ENCODE data around the gene OR51D1. TPM values are rescaled to one million over a fixed set of nuclear protein-coding genes. Genes with fewer than 3 reads are reported as not detected.

OR51D1 gene
- total RNA-seq, 1 donor from 2014 or later = not detected

GRCh38 chr11:4607096-4607495, 30.2 kb upstream of the OR51D1 start:
- DNase-seq (ENCODE audit: low read depth) = peak; percentile 7
- no peak for TF ChIP-seq CTCF (IDR thresholded peaks at IDR 0.05; ENCODE audit: insufficient read depth, low read length, poor library complexity, severe bottlenecking)
- Histone ChIP-seq H3K4me3 (ENCODE audit: low read depth, low read length) (peak overlapping the region; percentile 70), H3K36me3 (ENCODE audit: control insufficient read depth, insufficient read depth, low read length) (no peaks in the 10 kb centered on the region), H3K27me3 (ENCODE audit: control insufficient read depth, insufficient read depth, low read length) (no peaks in the 10 kb centered on the region)

GRCh38 chr11:4607781-4608666, 29.3 kb upstream of the OR51D1 start, which contains the start of gene TRIM68:
TRIM68 (minus strand) TSS chr11:4608231; CDS start chr11:4605504, 2,727 bp downstream.
- DNase-seq (ENCODE audit: low read depth) = peak; percentile 78
- Histone ChIP-seq H3K36me3 (ENCODE audit: control insufficient read depth, insufficient read depth, low read length) (no peaks in the 10 kb centered on the region), H3K4me3 (ENCODE audit: low read depth, low read length) (peak within 1 kb of the TSS; percentile 70), H3K27me3 (ENCODE audit: control insufficient read depth, insufficient read depth, low read length) (no peaks in the 10 kb centered on the region)
- TF ChIP-seq CTCF (IDR thresholded peaks at IDR 0.05; ENCODE audit: insufficient read depth, low read length, poor library complexity, severe bottlenecking) = no peak

- Histone ChIP-seq H3K36me3 (ENCODE audit: control insufficient read depth, insufficient read depth, low read length) (no peaks in the 10 kb centered on the region), H3K4me3 (ENCODE audit: low read depth, low read length) (no peak overlapping the region), H3K27me3 (ENCODE audit: control insufficient read depth, insufficient read depth, low read length) (no peaks in the 10 kb centered on the region)
- DNase-seq (ENCODE audit: low read depth) = no peak
- TF ChIP-seq CTCF (IDR thresholded peaks at IDR 0.05; ENCODE audit: insufficient read depth, low read length, poor library complexity, severe bottlenecking) = no peak
Observed at GRCh38 chr11:4610258-4610935, 26.9 kb upstream of the OR51D1 start.

GRCh38 chr11:4611986-4612385, 25.3 kb upstream of the OR51D1 start:
- DNase-seq (ENCODE audit: low read depth) = no peak
- no peak for TF ChIP-seq CTCF (IDR thresholded peaks at IDR 0.05; ENCODE audit: insufficient read depth, low read length, poor library complexity, severe bottlenecking)
- H3K27me3 ChIP-seq (ENCODE audit: control insufficient read depth, insufficient read depth, low read length) = no peaks in the 10 kb centered on the region
- no peak overlapping the region for H3K4me3 ChIP-seq (ENCODE audit: low read depth, low read length)
- H3K36me3 ChIP-seq (ENCODE audit: control insufficient read depth, insufficient read depth, low read length) = no peaks in the 10 kb centered on the region

GRCh38 chr11:4615856-4616444, 21.3 kb upstream of the OR51D1 start:
- no peak for TF ChIP-seq CTCF (IDR thresholded peaks at IDR 0.05; ENCODE audit: insufficient read depth, low read length, poor library complexity, severe bottlenecking)
- DNase-seq (ENCODE audit: low read depth) = no peak
- no peaks in the 10 kb centered on the region for H3K36me3 ChIP-seq (ENCODE audit: control insufficient read depth, insufficient read depth, low read length)
- no peaks in the 10 kb centered on the region for H3K27me3 ChIP-seq (ENCODE audit: control insufficient read depth, insufficient read depth, low read length)
- no peak overlapping the region for H3K4me3 ChIP-seq (ENCODE audit: low read depth, low read length)
